Retinal pigment epithelial cell (primary cell): ENCODE measurements around the gene FBN1.

Experiments
- DNase-seq: peaks from one replicate; pipeline ENCODE4 v3.0.0-alpha.2; 2010; ENCODE audit warnings: low read depth
- H3K4me3 ChIP-seq: 2 replicates; pipeline ENCODE4 v1.5.1; 2011; ENCODE audit warnings: mild to moderate bottlenecking, low read length, control low read depth, moderate library complexity
- CTCF ChIP-seq: conservative IDR thresholded peaks from 2 replicates; pipeline ENCODE4 v1.5.1; 2011; ENCODE audit warnings: low read depth, low read length, control low read depth, inconsistent platforms

Gene FBN1

GRCh38 chr15:48498828-48499227 lies 146.7 kb downstream of the FBN1 start:
- no peak for TF ChIP-seq CTCF
- no peak for DNase-seq
- no peak overlapping the region for H3K4me3 ChIP-seq

- no peak for TF ChIP-seq CTCF
- no peak for DNase-seq
- no peak overlapping the region for H3K4me3 ChIP-seq
Observed at GRCh38 chr15:48494631-48495030, 150.9 kb downstream of the FBN1 start.

GRCh38 chr15:48493763-48494225 lies 151.7 kb downstream of the FBN1 start:
- no peak for DNase-seq
- TF ChIP-seq CTCF, result no peak
- no peak overlapping the region for H3K4me3 ChIP-seq

GRCh38 chr15:48493084-48493762 lies 152.3 kb downstream of the FBN1 start:
- DNase-seq, result peak; percentile 20
- no peak overlapping the region for H3K4me3 ChIP-seq
- no peak for TF ChIP-seq CTCF

GRCh38 chr15:48486228-48486627 lies 159.3 kb downstream of the FBN1 start:
- TF ChIP-seq CTCF, result no peak
- H3K4me3 ChIP-seq, result no peak overlapping the region
- DNase-seq, result no peak

GRCh38 chr15:48481802-48482201 lies 163.7 kb downstream of the FBN1 start:
- no peak overlapping the region for H3K4me3 ChIP-seq
- no peak for DNase-seq
- no peak for TF ChIP-seq CTCF

GRCh38 chr15:48479751-48480150 lies 165.8 kb downstream of the FBN1 start:
- H3K4me3 ChIP-seq, result no peak overlapping the region
- no peak for DNase-seq
- no peak for TF ChIP-seq CTCF
